GM10266 (cell line): Measurements from ENCODE around the gene SOX3.

Experiments
- DNase-seq: peaks from one replicate; pipeline ENCODE4 v3.0.0; 2012; ENCODE audit errors: extremely low spot score
- CTCF ChIP-seq: IDR thresholded peaks from 2 replicates; pipeline ENCODE4 v1.5.1; 2012; ENCODE audit warnings: mild to moderate bottlenecking, low read depth; ENCODE audit not compliant: control insufficient read depth, insufficient read depth; ENCODE audit errors: missing control alignments

Gene SOX3

GRCh38 chrX:140504371-140505324, at the start of gene SOX3:
SOX3 (minus strand) TSS chrX:140505069; CDS start chrX:140505060, 9 bp downstream.
- TF ChIP-seq CTCF, result no peak
- DNase-seq, result no peak

DNA sequence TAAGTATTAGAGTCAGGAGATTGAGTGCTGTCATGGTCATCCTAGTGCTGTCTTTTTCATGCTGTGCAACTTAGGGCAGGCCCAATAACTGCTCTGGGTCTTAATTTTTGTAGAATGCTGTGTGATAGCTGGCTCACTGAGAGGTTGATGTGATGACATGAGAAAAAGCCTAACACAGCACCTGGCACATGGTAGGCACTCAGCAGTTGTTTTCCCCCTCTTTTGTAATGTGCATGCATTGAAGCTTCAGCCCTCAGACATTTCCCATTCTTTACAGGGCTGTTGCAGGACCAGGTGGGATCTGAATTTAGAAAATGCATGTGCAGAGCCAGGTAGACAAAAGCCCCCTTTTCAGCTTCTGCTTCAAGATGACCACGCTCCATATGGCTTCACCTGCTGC, 44.1 kb upstream of the SOX3 start:
- TF ChIP-seq CTCF, result no peak
- DNase-seq, result no peak

DNA sequence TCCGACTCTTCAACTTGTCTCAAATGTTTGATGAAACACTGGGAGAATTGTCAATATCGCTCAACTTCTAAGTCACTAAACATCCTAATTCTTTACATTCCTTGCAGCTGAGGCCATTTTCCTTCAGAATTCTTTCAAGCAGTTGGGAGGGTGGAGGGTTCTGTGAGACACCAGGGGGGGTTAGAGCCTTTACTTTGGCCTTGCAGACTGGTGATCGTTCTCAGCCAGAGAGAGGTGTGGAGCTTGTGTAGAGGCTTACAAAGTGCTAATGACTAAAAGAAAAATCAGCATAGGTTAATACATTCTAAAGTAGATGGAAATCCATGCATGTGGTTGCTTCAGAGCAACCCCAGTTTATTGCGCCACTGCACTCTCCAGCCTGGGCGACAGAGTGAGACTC, 21.3 kb upstream of the SOX3 start:
- no peak for DNase-seq
- no peak for TF ChIP-seq CTCF

DNA sequence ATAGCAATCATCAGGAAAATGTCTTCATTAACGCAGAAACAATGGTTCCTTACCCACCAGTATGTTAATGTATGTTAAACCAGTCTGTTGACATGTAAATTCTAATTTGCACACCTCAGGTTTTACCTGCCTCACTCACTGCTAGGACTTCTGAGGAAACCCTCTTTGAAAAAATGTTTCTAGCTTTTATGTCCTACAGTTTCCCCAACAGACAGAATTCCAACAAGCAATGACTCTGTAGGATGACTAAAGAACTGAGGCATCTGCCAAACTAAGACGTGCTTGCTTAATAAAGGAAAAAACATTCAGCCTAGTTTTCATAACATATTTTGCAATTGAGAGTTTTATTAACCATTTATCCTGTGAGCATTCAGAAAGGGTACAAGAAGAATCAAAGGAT, 20.6 kb upstream of the SOX3 start:
- TF ChIP-seq CTCF, result no peak
- no peak for DNase-seq

DNA sequence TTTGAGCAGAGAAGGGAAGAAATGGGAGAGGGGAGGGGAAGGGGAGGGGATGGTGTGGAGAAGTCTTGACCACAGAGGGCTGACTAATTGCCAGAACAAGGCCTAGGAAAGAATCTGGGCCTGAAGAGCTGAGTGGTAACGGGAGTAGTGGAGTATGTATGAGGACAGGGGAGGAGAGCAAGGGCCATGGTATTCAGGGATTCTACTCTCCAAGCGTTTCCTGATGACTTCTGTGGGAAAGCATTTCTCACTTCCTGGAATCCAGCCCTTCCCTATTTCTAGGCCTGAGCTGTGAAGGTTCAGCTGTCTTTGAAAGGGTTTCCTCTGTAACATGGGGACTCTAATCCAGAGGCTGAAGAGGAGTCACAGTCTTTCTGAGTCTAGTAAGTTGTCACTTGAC, 19.7 kb upstream of the SOX3 start:
- no peak for TF ChIP-seq CTCF
- DNase-seq, result no peak

- DNase-seq, result no peak
- TF ChIP-seq CTCF, result no peak
These were observed 16.5 kb upstream of the SOX3 start for GRCh38 chrX:140521393-140521792.

DNA sequence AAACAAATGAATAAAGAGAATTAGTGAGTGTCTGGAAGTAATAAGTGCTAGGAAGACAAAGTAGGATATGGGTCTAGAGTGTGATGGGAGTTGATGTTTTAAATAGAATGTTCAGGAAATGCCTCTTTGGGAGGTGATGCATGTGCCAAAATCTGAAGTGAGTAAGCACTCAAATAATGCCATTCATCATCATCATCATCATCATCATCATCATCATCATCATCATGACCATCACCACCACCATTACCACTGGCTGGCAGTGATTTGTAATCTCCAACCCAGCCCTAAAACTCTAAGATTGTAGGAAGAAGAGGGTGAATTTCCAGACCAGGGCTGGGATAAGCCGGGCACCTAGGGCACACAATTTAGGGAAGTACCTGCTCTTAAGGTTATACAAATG, 9.7 kb upstream of the SOX3 start:
- no peak for DNase-seq
- TF ChIP-seq CTCF, result no peak
